Right ventricle myocardium inferior (tissue), 1 donor: ENCODE data around the gene ASPRV1. TPM values are rescaled to one million over a fixed set of nuclear protein-coding genes. Genes with fewer than 3 reads are reported as not detected.

Experiments used
- ATAC-seq: fragments of 200-7000 bp; cut with Tn5 transposase; one replicate; pipeline ENCODE4 v1.9.1; 2020; ENCODE audit warnings: mild to moderate bottlenecking, moderate library complexity
- DNase-seq: peaks from one replicate; pipeline ENCODE4 v3.0.0; 2021; ENCODE audit errors: missing footprints
- intact Hi-C: fragments of 100-400 bp; cut with DNase I; formaldehyde crosslinking; loops from one replicate; pipeline ENCODE4 v1.11.0; 2022
- total RNA-seq: library from RNA; stranded (reverse); fragmentation: NEBNext Ultra II Directional; extraction: Animal tissue kit (Norgen Biotek cat#: 25700); gene quantifications from one replicate; pipeline ENCODE4 v1.2.1, GENCODE V29; 2021
- donor health status: DM: no; HTN: yes; CAD: no; lungs with severe emphysema.

ASPRV1 gene
- total RNA-seq, 1 donor from 2014 or later = 0.81 TPM

- DNase-seq = no peak
- no peak for ATAC-seq
These were observed 31.0 kb upstream of the ASPRV1 start for GRCh38 chr2:69992310-69993047.

GRCh38 chr2:69989441-69990105, 28.1 kb upstream of the ASPRV1 start:
- intact Hi-C loops = no loop called here
- no peak for ATAC-seq

More at GRCh38 chr2:69992310-69993047, 31.0 kb upstream of the ASPRV1 start:
- intact Hi-C loops = no loop called here

DNA sequence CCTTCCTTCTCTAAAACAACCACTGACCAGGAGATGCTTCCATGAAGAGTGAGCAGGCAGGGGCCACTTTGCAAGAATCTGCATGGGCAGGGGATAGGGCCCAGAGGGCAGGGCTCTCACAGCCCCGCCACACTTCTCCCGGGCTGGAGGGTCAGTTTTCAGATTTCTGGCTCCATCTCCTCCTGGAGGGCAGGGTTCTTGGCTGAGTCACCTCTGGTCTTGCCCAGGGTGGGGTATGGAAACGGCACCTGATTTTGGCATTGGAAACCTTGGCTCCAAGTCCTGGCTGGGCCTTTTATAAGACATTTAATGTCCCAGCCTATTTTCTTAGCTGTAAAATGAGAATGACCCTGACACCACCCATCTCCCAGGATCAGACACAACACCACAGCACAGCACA, 27.6 kb upstream of the ASPRV1 start:
- intact Hi-C loops = no loop called here
- no peak for DNase-seq
- ATAC-seq = no peak

More at GRCh38 chr2:69989441-69990105, 28.1 kb upstream of the ASPRV1 start:
- DNase-seq = no peak

DNA sequence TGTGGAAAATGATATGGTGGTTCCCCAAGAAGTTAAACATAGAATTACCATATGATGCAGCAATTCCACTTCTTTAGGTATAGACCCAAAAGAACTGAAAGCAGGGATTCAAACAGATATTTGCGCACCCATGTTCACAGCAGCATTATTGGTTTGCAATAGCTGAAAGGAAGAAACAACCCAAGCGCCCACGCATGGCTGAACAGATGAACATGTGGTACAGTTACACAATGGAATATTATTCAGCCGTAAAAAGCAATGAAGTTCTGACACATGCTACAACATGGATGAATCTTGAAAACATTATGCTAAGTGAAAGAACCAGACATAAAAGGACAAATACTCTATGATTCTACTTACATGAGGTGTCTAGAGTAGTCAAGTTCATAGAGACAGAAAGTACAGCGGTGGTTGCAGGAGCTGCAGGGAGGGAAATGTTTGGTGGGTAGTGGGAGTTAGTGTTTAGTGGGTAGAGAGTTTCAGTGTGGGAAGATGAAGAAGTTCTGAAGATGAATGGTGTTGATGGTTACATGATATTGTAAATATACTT, 26.7 kb upstream of the ASPRV1 start:
- no peak for DNase-seq
- ATAC-seq = no peak
- intact Hi-C loops = no loop called here

- DNase-seq = no peak
- no peak for ATAC-seq
- intact Hi-C loops = no loop called here
These were observed 25.3 kb upstream of the ASPRV1 start for GRCh38 chr2:69986691-69987090.

- peak; percentile 51 for ATAC-seq
- intact Hi-C loops = no loop called here
- DNase-seq = peak; percentile 81
These were observed 24.3 kb upstream of the ASPRV1 start for GRCh38 chr2:69985688-69986087.

GRCh38 chr2:69985216-69985615, 23.8 kb upstream of the ASPRV1 start:
- no peak for DNase-seq
- intact Hi-C loops = no loop called here
- ATAC-seq = no peak

DNA sequence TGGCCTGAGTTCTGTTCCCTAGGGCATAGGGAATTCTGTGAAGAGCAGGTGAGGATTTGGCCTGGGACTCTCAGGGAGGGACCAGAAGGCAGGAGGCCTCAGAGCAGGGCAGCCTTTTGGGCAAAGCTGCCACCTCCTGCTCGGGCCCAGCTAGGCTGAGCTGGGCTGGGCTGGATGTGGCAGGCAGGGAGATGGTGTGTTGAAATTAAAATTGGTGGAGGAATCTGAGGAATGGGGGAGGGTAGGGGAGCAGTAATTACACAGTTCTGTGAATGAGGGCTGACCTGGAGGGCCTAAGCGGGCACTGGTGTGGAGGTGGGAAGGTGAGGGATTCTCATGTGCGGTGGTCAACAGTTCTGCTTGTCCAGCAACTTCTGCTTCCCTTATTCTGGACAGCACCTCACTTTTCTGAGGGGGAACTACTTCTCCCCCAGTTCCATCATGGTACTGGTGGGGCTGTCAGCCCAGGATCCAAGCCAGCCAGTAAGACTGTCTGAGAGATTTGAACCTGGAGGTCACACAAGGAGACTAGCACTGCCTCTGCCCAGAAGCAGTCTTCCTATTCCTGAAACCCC, 22.0 kb upstream of the ASPRV1 start:
- DNase-seq (no peak), ATAC-seq (no peak)
- intact Hi-C loops = no loop called here

GRCh38 chr2:69979902-69980807, 18.7 kb upstream of the ASPRV1 start:
- ATAC-seq (no peak), DNase-seq (no peak)
- intact Hi-C loops = no loop called here

DNA sequence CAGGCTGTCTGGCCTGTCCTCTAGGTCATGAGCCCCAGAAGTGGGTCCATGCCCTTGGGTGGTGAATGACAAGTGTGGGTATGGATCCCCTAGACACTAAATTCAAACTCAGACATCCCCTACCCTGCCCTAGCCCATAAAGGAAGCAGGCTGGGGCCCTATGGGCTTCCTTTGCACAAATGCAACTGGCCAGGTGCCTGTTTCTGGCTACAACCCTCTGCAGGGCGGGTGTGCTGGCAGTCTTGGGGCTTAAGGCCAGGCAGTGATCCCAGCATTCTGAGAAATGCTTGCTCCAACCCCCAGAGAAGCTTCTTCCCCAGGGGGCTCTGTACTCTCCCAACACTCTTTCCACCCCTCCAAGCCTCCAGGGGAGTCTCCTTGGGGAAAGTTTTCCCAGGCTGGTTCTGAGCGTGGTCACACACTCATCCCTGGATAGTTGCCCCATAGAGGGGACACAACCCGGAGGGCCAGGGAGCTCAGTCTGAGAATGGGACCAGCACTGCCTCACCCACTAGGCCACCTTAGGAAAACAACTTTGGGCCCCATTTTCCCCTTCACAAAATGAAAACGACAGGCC, 16.6 kb upstream of the ASPRV1 start:
- no peak for DNase-seq
- no peak for ATAC-seq
- intact Hi-C loops = no loop called here

DNA sequence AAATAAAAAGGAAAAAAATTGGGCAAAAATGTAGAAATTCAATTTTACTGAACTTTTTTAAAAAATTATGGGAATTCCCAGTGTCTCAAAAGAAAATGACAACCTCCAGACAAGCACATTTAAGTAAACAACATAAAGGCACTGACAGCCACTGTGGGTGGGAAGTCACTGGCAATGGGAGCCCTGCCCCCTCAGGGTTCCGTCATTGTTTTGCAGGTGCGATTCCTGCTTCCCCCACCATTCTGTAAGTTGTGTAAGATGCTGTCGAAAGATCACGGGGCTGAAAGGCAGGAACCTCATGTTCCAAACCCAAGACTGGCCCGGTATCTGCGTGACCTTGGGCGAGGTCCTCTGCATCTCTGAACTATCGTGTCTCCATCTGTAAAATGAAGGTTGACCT, 15.8 kb upstream of the ASPRV1 start:
- no peak for DNase-seq
- no peak for ATAC-seq
- intact Hi-C loops = no loop called here

DNA sequence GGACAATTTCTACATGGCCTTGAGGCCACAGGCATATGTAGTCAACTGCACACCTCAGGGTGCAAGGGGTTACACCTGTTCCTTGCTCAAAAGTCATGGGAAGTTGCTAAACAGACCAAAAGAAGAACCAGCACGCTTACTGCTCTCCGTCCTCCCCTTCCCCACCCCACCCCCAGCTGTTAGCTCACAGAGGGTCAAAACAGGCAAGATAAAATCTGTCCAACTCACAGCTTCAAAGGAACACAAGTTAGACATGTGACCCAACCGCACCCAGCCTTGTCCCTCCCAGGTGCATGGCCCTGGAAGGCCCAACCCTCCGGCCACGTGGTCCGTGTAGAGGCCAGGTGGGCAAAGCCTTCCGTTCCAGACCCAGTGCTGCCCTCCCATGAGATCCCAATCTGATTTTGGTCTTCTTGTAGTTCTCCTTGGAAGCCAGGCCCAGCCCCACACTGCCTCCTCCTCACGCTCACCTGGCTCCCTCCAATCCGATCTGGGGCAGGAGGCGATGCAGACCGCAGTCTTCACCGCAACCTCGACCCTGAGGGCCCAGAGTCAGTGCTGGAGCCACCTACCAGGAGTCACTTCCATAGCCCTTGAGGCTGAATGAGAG, 14.5 kb upstream of the ASPRV1 start:
- ATAC-seq = no peak
- intact Hi-C loops = no loop called here
- DNase-seq = peak; percentile 82

DNA sequence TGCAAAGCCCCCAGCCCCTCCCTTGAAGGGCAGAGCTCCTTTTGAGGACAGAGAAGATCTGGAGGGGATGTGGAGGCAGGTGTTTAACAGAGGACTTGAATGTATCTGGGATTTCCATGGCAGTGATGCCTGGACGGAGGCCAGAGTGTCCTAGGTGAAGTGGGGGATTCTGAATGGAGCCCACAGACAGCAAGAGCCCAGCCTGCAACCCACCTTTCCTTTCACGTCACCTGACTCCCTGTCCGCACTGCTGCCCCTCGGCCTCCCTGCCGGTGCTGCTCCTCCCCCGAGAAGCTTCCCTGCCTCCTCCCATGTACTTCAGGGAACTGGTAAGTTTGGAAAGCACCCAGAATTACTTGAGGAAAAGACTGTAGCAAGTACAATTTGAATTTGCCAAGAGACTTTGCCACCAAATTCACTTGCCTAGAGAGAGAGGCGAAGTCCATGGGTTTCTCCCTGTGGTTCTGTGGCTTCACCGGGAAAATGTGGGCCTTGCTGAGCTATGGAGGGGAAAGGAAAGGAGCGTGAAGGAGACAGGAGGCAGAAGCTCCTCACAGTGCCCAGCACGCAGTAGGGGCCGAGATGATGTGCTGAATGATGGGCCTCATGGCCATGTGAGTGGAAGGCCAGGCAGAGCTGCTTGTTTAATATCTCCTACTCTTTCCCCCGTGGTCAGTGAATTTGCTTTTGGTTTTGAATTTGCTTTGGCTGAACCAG, 13.9 kb upstream of the ASPRV1 start:
- intact Hi-C loops = no loop called here
- no peak for ATAC-seq
- DNase-seq = peak; percentile 18

- no peak for DNase-seq
- ATAC-seq = no peak
- intact Hi-C loops = no loop called here
These were observed 11.9 kb upstream of the ASPRV1 start for GRCh38 chr2:69973335-69973735.

DNA sequence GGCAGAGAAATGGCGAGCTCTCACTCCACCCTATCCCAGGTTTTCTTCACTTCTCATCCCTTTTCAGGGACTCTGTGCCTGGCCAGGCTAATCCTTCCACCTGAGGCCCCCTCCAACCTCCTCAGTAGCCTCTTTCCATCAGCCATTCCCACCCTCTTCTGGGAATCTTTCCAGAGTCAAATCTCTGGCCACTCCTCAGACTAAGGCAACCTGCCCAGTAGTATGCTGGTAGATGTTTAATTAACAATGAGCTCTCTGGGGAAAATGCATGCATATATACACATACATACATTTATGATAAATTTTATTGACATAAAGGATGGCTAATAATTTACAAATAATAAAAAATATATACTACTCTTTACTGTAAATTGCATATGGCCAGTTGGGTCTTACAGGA, 11.4 kb upstream of the ASPRV1 start:
- intact Hi-C loops = no loop called here
- ATAC-seq (no peak), DNase-seq (no peak)

- no peak for ATAC-seq
- no peak for DNase-seq
- intact Hi-C loops = no loop called here
These were observed 8.6 kb upstream of the ASPRV1 start for GRCh38 chr2:69969991-69970390.

GRCh38 chr2:69969126-69969983, 7.9 kb upstream of the ASPRV1 start:
- intact Hi-C loops = no loop called here
- ATAC-seq = no peak
- no peak for DNase-seq
